CD4-positive, alpha-beta T cell (primary cell): ENCODE data around the gene PSMF1. TPM values are rescaled to one million over a fixed set of nuclear protein-coding genes. Genes with fewer than 3 reads are reported as not detected.

Experiments used
- ATAC-seq: fragments of 200-7000 bp; cut with Tn5 transposase; one replicate; pipeline ENCODE4 v1.10.0; 2022; ENCODE audit warnings: mild to moderate bottlenecking; ENCODE audit not compliant: poor library complexity
- CTCF ChIA-PET: fragments of 350-600 bp; sonication (Branson Sonifier 250); formaldehyde crosslinking; loops from one replicate; lab custom pipeline; 2021; ENCODE audit warnings: antibody characterized with exemption, inconsistent platforms; lab: Charles Lee
- POLR2A ChIA-PET: fragments of 350-600 bp; sonication (Branson Sonifier 250); formaldehyde crosslinking; loops from one replicate; lab custom pipeline; 2021; ENCODE audit warnings: antibody characterized with exemption, inconsistent platforms; lab: Charles Lee
- DNase-seq, 14 experiments: peaks; one replicate each; pipeline ENCODE4 v3.0.0-alpha.2; 2013 to 2020; ENCODE audit warnings: mixed read lengths in 2 of 14
- H3K27ac ChIP-seq, 2 donors: one replicate each; pipeline versions ENCODE4 v1.5.1 to v1.7.0; 2013; ENCODE audit warnings: low read length in 2 of 2, low read depth in 1 of 2, mild to moderate bottlenecking in 1 of 2
- H3K27me3 ChIP-seq, 2 experiments: 1 replicate in 1 of 2; 2 replicates in 1 of 2; pipeline versions ENCODE4 v1.6.1 to v1.7.0; 2013; ENCODE audit warnings: low read length in 2 of 2, control low read depth in 1 of 2, mild to moderate bottlenecking in 1 of 2, moderate library complexity in 1 of 2; ENCODE audit not compliant: insufficient read depth in 2 of 2, control insufficient read depth in 1 of 2
- H3K36me3 ChIP-seq: one replicate; pipeline ENCODE4 v1.6.1; 2013; ENCODE audit warnings: low read length, control low read depth; ENCODE audit not compliant: insufficient read depth
- H3K4me1 ChIP-seq: one replicate; pipeline ENCODE4 v1.6.1; 2013; ENCODE audit warnings: low read length, control low read depth; ENCODE audit not compliant: insufficient read depth
- H3K4me3 ChIP-seq: one replicate; pipeline ENCODE4 v1.5.1; 2013; ENCODE audit warnings: mild to moderate bottlenecking, low read length, moderate library complexity
- H3K9me3 ChIP-seq, 2 experiments: 1 replicate in 1 of 2; 2 replicates in 1 of 2; pipeline versions ENCODE4 v1.6.1 to v1.7.0; 2013; ENCODE audit warnings: low read length in 2 of 2, mild to moderate bottlenecking in 2 of 2, control low read depth in 1 of 2, moderate library complexity in 1 of 2; ENCODE audit not compliant: control insufficient read depth in 1 of 2, insufficient read depth in 1 of 2
- H3K27ac Mint-ChIP-seq: one replicate; pipeline ENCODE4 v1.8.0; 2020; ENCODE audit warnings: mixed read lengths
- H3K27me3 Mint-ChIP-seq: one replicate; pipeline ENCODE4 v1.8.0; 2021; ENCODE audit warnings: mixed read lengths
- H3K36me3 Mint-ChIP-seq: one replicate; pipeline ENCODE4 v1.8.0; 2021; ENCODE audit warnings: low read depth, mixed read lengths
- H3K4me1 Mint-ChIP-seq: one replicate; pipeline ENCODE4 v1.8.0; 2021; ENCODE audit warnings: low read depth, mixed read lengths
- H3K4me3 Mint-ChIP-seq: one replicate; pipeline ENCODE4 v1.8.0; 2020; ENCODE audit warnings: mild to moderate bottlenecking, mixed read lengths
- H3K9me3 Mint-ChIP-seq: one replicate; pipeline ENCODE4 v1.8.0; 2020; ENCODE audit warnings: mixed read lengths
- intact Hi-C, 2 experiments: fragments of 100-400 bp; cut with DNase I in 1 of 2; cut with micrococcal nuclease in 1 of 2; formaldehyde crosslinking; loops; one replicate each; pipeline versions ENCODE4 v1.15.1 to v1.9.0; 2023 to 2025; cut with DNase I, micrococcal nuclease
- total RNA-seq, 174 experiments: library from RNA in 2 of 174; stranded (reverse) in 2 of 174; gene quantifications; one replicate each; pipeline ENCODE4 v1.2.3 and lab custom pipeline; 2021 to 2026
- TF ChIP-seq, protein P1 (sequence below): fragments of 200-600 bp; IDR thresholded peaks from one replicate; pipeline ENCODE4 v1.8.0; 2022; ENCODE audit warnings: antibody characterized with exemption, mild to moderate bottlenecking

PSMF1 gene
- total RNA-seq, 2 experiments from 2014 or later: 79.9 to 84.2 TPM

- intact Hi-C loops: loop anchor here in 1 of 2 experiments (5.0 kb wide), 2 partner anchors 144 to 581 kb away; partner anchors contain the start of genes CSNK2A1 and SNPH
Observed at GRCh38 chr20:1123666-1124065, 5.3 kb downstream of the PSMF1 start.

GRCh38 chr20:1124421-1124820 lies 6.0 kb downstream of the PSMF1 start:
- no peaks in the 10 kb centered on the region for H3K9me3 Mint-ChIP-seq
- H3K27ac Mint-ChIP-seq: no peak overlapping the region
- no peak for DNase-seq
- no peak overlapping the region for H3K4me3 Mint-ChIP-seq
- H3K4me3 ChIP-seq: no peak overlapping the region
- no peak for ATAC-seq
- H3K36me3 ChIP-seq: peaks cover 90% of the 10 kb centered on the region
- no peaks in the 10 kb centered on the region for H3K9me3 ChIP-seq
- ChIA-PET POLR2A (no interaction called here), CTCF (interaction anchor here (0.8 to 1.1 kb wide), 3 partner anchors 16 to 343 kb away, joined by 3 to 4 read pairs (median 3); partner anchors contain the start of gene NSFL1C)
- H3K27me3 ChIP-seq: no peaks in the 10 kb centered on the region
- H3K4me1 ChIP-seq: peaks cover 41% of the 10 kb centered on the region
- intact Hi-C loops: loop anchor here in 1 of 2 experiments (5.0 kb wide), 2 partner anchors 143 to 582 kb away; partner anchors contain the start of genes CSNK2A1 and SNPH
- TF ChIP-seq, protein P1, sequence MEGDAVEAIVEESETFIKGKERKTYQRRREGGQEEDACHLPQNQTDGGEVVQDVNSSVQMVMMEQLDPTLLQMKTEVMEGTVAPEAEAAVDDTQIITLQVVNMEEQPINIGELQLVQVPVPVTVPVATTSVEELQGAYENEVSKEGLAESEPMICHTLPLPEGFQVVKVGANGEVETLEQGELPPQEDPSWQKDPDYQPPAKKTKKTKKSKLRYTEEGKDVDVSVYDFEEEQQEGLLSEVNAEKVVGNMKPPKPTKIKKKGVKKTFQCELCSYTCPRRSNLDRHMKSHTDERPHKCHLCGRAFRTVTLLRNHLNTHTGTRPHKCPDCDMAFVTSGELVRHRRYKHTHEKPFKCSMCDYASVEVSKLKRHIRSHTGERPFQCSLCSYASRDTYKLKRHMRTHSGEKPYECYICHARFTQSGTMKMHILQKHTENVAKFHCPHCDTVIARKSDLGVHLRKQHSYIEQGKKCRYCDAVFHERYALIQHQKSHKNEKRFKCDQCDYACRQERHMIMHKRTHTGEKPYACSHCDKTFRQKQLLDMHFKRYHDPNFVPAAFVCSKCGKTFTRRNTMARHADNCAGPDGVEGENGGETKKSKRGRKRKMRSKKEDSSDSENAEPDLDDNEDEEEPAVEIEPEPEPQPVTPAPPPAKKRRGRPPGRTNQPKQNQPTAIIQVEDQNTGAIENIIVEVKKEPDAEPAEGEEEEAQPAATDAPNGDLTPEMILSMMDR: no peak
- peaks cover 91% of the 10 kb centered on the region for H3K36me3 Mint-ChIP-seq
- H3K27me3 Mint-ChIP-seq: no peaks in the 10 kb centered on the region
- H3K4me1 Mint-ChIP-seq: peaks cover 61% of the 10 kb centered on the region
- no peak overlapping the region for H3K27ac ChIP-seq

More at GRCh38 chr20:1123666-1124065, 5.3 kb downstream of the PSMF1 start:
- no peak overlapping the region for H3K4me3 ChIP-seq
- no peak for ATAC-seq
- H3K27ac Mint-ChIP-seq: peak overlapping the region; percentile 57
- H3K9me3 Mint-ChIP-seq: no peaks in the 10 kb centered on the region
- ChIA-PET POLR2A (no interaction called here), CTCF (no interaction called here)
- H3K36me3 ChIP-seq: peaks cover 84% of the 10 kb centered on the region
- no peak for DNase-seq
- H3K4me1 Mint-ChIP-seq: peaks cover 69% of the 10 kb centered on the region
- H3K27ac ChIP-seq: no peak overlapping the region
- H3K4me1 ChIP-seq: peaks cover 48% of the 10 kb centered on the region
- no peaks in the 10 kb centered on the region for H3K27me3 ChIP-seq
- peak overlapping the region; percentile 38 for H3K4me3 Mint-ChIP-seq
- H3K9me3 ChIP-seq: no peaks in the 10 kb centered on the region
- H3K36me3 Mint-ChIP-seq: peaks cover 93% of the 10 kb centered on the region
- TF ChIP-seq, protein P1: no peak
- H3K27me3 Mint-ChIP-seq: no peaks in the 10 kb centered on the region

DNA sequence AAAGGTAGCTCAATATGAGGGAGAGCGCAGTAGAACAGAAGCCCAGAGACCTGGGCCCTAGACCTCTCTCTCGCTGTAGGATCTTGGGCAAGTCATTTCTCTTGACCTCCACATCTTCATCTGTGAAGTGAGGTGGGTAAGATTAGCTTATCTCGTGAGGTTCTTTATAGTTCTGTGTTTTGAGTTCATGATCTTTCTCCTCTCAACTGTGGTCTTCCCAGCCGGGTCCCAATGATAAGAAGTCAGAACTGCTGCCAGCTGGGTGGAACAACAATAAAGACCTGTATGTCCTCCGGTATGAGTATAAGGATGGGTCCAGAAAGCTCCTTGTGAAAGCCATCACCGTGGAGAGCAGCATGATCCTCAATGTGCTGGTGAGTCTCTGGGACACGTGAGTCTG lies 6.9 kb downstream of the PSMF1 start:
- H3K27me3 Mint-ChIP-seq: no peaks in the 10 kb centered on the region
- H3K27ac ChIP-seq: no peak overlapping the region
- H3K36me3 ChIP-seq: peaks cover 94% of the 10 kb centered on the region
- no peaks in the 10 kb centered on the region for H3K9me3 Mint-ChIP-seq
- peaks cover 32% of the 10 kb centered on the region for H3K4me1 ChIP-seq
- ATAC-seq (no peak), DNase-seq (no peak)
- TF ChIP-seq, protein P1: no peak
- ChIA-PET POLR2A (no interaction called here), CTCF (interaction anchor here (0.9 to 1.1 kb wide), 2 partner anchors 341 to 342 kb away, joined by 3 to 4 read pairs; partner anchors contain the start of gene NSFL1C)
- H3K4me1 Mint-ChIP-seq: peaks cover 58% of the 10 kb centered on the region
- no peak overlapping the region for H3K27ac Mint-ChIP-seq
- no peaks in the 10 kb centered on the region for H3K9me3 ChIP-seq
- intact Hi-C loops: no loop called here
- peaks cover 91% of the 10 kb centered on the region for H3K36me3 Mint-ChIP-seq
- H3K4me3 Mint-ChIP-seq: no peak overlapping the region
- no peaks in the 10 kb centered on the region for H3K27me3 ChIP-seq
- H3K4me3 ChIP-seq: no peak overlapping the region
